Measurements from ENCODE around the gene TFB1M. TPM values are rescaled to one million over a fixed set of nuclear protein-coding genes. Genes with fewer than 3 reads are reported as not detected.
A peak's percentile ranks its signal among the peaks of the same experiment; 100 is the strongest.

The TFB1M gene
- total RNA-seq, 1 donor from 2014 or later: 25.4 TPM

DNA sequence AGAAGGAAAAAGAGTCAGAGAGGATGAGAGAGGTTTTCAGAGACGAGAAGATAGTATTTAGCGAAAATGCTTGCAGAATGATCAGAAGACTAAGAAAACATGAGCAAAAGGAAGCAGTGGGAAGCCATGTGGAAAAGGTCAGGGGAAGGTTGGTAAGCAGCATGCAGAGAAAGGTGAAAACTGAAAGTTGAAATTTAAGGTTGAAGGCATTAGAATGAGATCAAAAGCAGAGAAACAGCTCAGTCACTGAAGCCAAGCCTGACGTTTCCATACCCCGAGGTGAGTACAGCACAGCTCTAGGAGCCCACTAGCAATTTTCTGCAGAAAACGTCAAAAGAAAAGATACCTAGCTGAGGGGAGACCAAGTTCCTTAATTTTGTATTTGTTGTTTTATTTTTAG is 19.1 kb upstream of the TFB1M start:
- Mint-ChIP-seq H3K27ac (no peak overlapping the region), H3K9me3 (no peaks in the 10 kb centered on the region), H3K27me3 (no peaks in the 10 kb centered on the region), H3K4me3 (peak overlapping the region; percentile 7), H3K36me3 (no peaks in the 10 kb centered on the region), H3K4me1 (ENCODE audit: unreplicated experiment) (peaks cover 13% of the 10 kb centered on the region)
- no peak for DNase-seq (ENCODE audit: extremely low spot score, unreplicated experiment)
- TF ChIP-seq, protein P1, sequence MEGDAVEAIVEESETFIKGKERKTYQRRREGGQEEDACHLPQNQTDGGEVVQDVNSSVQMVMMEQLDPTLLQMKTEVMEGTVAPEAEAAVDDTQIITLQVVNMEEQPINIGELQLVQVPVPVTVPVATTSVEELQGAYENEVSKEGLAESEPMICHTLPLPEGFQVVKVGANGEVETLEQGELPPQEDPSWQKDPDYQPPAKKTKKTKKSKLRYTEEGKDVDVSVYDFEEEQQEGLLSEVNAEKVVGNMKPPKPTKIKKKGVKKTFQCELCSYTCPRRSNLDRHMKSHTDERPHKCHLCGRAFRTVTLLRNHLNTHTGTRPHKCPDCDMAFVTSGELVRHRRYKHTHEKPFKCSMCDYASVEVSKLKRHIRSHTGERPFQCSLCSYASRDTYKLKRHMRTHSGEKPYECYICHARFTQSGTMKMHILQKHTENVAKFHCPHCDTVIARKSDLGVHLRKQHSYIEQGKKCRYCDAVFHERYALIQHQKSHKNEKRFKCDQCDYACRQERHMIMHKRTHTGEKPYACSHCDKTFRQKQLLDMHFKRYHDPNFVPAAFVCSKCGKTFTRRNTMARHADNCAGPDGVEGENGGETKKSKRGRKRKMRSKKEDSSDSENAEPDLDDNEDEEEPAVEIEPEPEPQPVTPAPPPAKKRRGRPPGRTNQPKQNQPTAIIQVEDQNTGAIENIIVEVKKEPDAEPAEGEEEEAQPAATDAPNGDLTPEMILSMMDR (conservative IDR thresholded peaks at IDR 0.05): no peak

DNA sequence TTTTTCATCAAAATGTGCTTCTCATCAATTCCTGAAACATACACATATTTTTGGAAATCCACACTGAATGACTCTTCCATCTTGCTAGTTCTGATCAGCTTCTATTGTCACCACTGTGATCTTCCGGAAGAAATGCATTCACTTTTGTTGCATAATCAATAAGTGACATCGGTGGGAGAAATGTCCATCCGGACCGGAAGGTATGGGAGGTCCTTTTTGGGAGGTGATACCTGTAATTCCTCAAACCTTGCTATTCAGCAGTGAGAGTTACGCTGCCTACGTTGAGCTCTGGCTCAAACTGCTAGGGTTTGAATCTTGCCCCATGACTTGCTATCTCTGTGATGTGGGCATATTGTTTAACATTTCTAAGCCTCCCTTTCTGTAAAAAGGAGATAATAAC is 16.6 kb upstream of the TFB1M start:
- no peak overlapping the region for H3K4me3 Mint-ChIP-seq
- TF ChIP-seq, protein P1 (conservative IDR thresholded peaks at IDR 0.05): no peak
- H3K27ac Mint-ChIP-seq: no peak overlapping the region
- peaks cover 20% of the 10 kb centered on the region for H3K4me1 Mint-ChIP-seq (ENCODE audit: unreplicated experiment)
- H3K27me3 Mint-ChIP-seq: no peaks in the 10 kb centered on the region
- H3K36me3 Mint-ChIP-seq: no peaks in the 10 kb centered on the region
- no peaks in the 10 kb centered on the region for H3K9me3 Mint-ChIP-seq
- no peak for DNase-seq (ENCODE audit: extremely low spot score, unreplicated experiment)

DNA sequence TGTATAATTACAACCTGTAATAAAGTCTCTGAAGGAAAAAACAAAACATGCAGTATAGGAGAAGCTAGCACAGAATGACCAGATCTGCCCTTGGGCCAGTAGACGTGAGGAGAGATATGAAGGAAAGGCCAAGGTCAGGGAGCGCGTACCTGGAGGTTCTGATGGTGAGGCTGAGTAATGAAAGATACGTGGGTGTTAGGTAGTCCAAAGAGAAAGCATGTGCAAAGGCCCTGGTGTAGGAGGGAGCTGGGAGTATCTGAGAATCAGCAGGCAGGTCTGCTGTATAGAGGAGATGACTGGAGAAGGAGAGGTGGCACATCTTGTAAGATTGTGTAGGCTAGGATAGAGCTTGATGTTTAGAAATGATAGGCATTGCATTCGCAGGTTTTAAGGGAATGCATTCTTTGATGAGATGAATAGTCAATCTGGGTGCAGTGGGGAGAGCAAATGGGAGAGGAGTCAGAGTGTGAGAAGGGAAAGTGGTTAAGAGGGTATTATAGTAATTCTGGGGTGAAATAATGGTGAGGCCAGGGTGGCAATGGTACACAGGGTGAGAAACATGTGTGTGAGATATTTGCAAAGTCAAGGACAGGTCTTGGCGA is 15.9 kb upstream of the TFB1M start:
- DNase-seq (ENCODE audit: extremely low spot score, unreplicated experiment): no peak
- Mint-ChIP-seq H3K27me3 (no peaks in the 10 kb centered on the region), H3K4me1 (ENCODE audit: unreplicated experiment) (peaks cover 22% of the 10 kb centered on the region), H3K36me3 (no peaks in the 10 kb centered on the region), H3K4me3 (no peak overlapping the region), H3K27ac (no peak overlapping the region), H3K9me3 (no peaks in the 10 kb centered on the region)
- TF ChIP-seq, protein P1 (conservative IDR thresholded peaks at IDR 0.05): no peak

DNA sequence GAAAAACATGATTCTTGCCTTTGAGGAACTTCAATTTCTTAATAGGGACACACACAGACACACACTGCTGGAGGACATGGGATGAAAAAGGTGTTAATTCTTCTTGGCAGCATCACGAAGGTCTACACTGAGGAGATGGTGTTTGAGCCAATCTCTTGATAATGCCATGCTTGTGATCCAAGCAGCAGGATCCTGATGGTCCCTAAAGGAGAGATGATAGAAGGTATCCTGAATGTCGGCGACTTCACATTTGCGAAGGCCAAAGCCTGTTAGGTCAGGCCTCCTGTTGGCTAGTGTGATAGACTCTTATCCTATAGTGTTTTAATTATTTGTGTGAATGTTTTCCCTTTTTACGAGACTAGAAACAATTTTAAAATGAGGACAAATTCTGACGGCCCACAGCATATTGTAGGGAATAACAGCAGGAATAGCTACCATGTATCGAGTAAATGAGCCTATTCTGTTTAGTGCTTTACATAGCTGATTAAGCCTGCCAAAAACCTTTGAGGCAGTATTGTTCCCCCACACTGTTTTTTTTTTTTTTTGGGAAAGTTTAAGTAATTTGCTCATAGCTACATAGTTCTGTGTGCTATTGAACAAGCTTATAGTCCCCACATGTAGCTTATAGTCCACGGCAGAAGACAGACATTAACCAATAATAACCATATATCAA is 15.3 kb upstream of the TFB1M start:
- no peaks in the 10 kb centered on the region for H3K9me3 Mint-ChIP-seq
- H3K4me1 Mint-ChIP-seq (ENCODE audit: unreplicated experiment): peaks cover 22% of the 10 kb centered on the region
- H3K4me3 Mint-ChIP-seq: no peak overlapping the region
- H3K27me3 Mint-ChIP-seq: no peaks in the 10 kb centered on the region
- TF ChIP-seq, protein P1 (conservative IDR thresholded peaks at IDR 0.05): no peak
- no peak for DNase-seq (ENCODE audit: extremely low spot score, unreplicated experiment)
- no peaks in the 10 kb centered on the region for H3K36me3 Mint-ChIP-seq
- H3K27ac Mint-ChIP-seq: no peak overlapping the region

DNA sequence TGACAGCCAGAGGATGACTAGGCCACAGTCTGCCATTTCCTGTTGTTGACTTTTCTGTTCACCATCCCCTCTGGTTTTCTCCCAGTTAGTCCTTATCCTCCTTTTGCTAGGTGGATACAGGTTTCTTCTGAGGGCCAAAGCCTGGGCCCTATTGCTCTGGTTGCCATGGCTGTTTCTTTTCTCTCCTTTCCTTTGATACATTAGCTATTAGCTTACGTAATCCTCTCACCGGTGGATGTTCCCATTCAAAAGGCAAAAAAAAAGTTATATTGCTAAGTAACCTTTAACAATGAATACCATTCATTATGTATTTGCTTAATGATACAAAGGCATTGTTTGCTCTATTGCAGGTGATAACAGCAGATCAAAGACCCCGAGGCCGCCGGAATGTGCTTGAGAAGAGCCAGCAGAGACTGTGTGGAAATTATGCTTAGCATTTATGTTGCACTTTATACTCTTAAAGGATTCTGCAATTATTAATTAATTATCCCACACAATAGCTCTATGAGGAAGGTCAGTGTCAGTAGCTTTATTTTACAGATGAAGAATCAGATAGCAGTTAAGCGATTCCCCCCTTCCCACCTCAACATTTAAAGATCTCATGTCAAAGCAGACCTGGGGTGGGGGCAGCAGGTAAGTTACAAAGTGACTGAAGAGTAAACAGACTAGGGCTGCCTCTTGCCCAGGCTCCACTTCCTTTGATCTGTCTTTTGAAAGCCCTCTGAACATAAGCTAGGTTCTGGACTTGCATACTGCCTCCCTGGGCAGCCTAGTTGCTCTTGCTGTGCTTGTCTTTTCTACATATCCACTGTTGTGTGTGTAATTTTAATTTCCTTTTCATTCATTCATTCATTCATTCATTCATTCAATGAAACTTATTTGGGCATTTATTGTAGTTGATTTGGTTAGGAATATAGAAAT is 14.5 kb upstream of the TFB1M start:
- Mint-ChIP-seq H3K4me3 (peak overlapping the region; percentile 17), H3K4me1 (ENCODE audit: unreplicated experiment) (peaks cover 22% of the 10 kb centered on the region), H3K9me3 (no peaks in the 10 kb centered on the region), H3K27ac (peak overlapping the region; percentile 35), H3K36me3 (no peaks in the 10 kb centered on the region), H3K27me3 (no peaks in the 10 kb centered on the region)
- no peak for DNase-seq (ENCODE audit: extremely low spot score, unreplicated experiment)
- TF ChIP-seq, protein P1 (conservative IDR thresholded peaks at IDR 0.05): no peak

Data from type B pancreatic cell (in vitro differentiated cells).